Subcutaneous abdominal adipose tissue (tissue), 5 donors: ENCODE measurements around the gene THEM5.

Experiments
- H3K27ac ChIP-seq: one replicate; pipeline ENCODE4 v1.7.0; 2013; ENCODE audit warnings: low read depth, mild to moderate bottlenecking, inconsistent platforms, low read length, moderate library complexity
- H3K27me3 ChIP-seq, 5 donors: one replicate each; pipeline ENCODE4 v1.7.0; 2013; ENCODE audit warnings: low read length in 5 of 5, inconsistent platforms in 1 of 5; ENCODE audit not compliant: control insufficient read depth in 5 of 5, insufficient read depth in 4 of 5
- H3K36me3 ChIP-seq, 5 donors: one replicate each; pipeline ENCODE4 v1.7.0; 2013; ENCODE audit warnings: low read length in 5 of 5; ENCODE audit not compliant: control insufficient read depth in 5 of 5, insufficient read depth in 5 of 5
- H3K4me1 ChIP-seq, 5 donors: one replicate each; pipeline ENCODE4 v1.7.0; 2013; ENCODE audit warnings: low read length in 5 of 5, mild to moderate bottlenecking in 3 of 5, moderate library complexity in 1 of 5; ENCODE audit not compliant: control insufficient read depth in 5 of 5, insufficient read depth in 5 of 5
- H3K4me3 ChIP-seq, 5 donors: one replicate each; pipeline ENCODE4 v1.7.0; 2013; ENCODE audit warnings: low read length in 5 of 5, low read depth in 1 of 5
- H3K9ac ChIP-seq, 5 donors: one replicate each; pipeline ENCODE4 v1.7.0; 2013; ENCODE audit warnings: low read length in 5 of 5, mild to moderate bottlenecking in 4 of 5, moderate library complexity in 3 of 5
- H3K9me3 ChIP-seq, 5 donors: one replicate each; pipeline ENCODE4 v1.7.0; 2013; ENCODE audit warnings: low read length in 5 of 5; ENCODE audit not compliant: control insufficient read depth in 5 of 5
- donor health status: healthy.
- donor health status: healthy.
- donor health status: healthy.
- donor health status: healthy.
- donor health status: healthy.

THEM5 gene

DNA sequence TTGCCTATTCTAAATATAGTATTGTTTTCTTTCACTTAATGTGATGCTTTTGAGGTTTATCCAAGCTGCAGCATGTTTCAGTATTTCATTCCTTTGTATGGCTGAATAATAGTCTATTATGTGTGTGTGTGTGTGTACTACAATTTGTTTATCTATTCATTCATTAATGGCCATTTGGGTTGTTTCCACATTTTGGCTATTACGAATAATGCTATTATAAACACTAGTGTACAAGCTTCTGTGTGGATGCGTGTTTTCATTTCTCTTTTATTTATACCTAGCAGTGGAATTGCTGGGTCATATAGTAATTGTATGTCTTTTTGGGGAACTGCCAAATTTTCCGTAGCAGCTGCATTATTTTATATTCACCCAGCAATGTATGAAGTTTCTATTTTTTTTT, 15.0 kb upstream of the THEM5 start:
- H3K9me3 ChIP-seq, result no peaks in the 10 kb centered on the region
- no peaks in the 10 kb centered on the region for H3K27me3 ChIP-seq
- no peak overlapping the region for H3K9ac ChIP-seq
- H3K4me1 ChIP-seq, result peaks cover 0 to 27% (median 22%) of the 10 kb centered on the region in 5 donors
- no peak overlapping the region for H3K4me3 ChIP-seq
- peaks cover 0 to 6% (median under 1%) of the 10 kb centered on the region in 5 donors for H3K36me3 ChIP-seq
- H3K27ac ChIP-seq, result no peak overlapping the region

DNA sequence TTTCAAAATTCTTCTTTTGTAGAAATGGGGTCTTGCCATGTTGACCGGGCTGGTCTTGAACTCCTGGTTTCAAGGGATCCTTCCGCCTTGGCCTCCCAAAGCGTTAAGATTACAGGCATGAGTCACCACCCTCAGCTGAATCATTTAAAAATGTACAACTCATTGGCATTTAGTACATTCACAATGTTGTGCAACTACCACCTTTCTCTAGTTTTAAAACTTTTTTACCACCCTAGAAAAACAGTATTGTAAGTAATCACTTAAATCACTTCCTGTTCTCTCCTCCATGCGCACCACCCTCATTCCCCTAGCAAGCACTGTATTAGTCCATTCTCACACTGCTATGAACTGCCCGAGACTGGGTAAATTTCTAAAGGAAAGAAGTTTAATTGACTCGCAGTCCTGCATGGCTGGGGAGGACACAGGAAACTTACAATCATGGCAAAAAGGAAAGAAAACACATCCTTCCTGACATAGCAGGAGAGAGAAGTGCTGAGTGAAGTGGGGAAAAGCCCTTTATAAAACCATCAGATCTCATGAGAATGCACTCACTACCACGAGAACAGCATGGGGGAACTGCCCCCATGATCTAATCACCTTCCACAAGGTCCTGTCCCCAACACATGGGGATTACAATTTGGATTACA, 14.4 kb upstream of the THEM5 start:
- Histone ChIP-seq H3K27me3 (no peaks in the 10 kb centered on the region), H3K9me3 (no peaks in the 10 kb centered on the region), H3K27ac (no peak overlapping the region), H3K36me3 (peaks cover 0 to 2% (median 0%) of the 10 kb centered on the region in 5 donors), H3K4me3 (no peak overlapping the region), H3K4me1 (peaks cover 0 to 27% (median 22%) of the 10 kb centered on the region in 5 donors), H3K9ac (no peak overlapping the region)

DNA sequence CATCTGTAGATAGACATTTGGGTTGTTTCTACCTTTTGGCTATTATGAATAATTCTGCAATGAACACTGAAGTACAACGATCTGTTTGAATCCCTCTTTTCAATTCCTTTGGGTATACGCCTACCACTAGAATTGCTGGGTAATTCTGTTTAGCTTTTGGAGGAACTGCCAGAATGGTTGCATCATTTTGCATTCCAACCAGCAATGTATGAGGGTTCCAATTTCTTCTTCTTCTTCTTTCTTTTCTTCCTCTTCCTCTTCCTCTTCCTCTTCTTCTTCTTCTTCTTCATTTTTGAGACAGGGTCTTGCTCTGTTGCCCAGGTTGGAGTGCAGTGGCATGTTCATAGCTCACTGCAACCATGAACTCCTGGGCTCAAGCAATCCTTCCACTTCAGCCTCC, 13.8 kb upstream of the THEM5 start:
- Histone ChIP-seq H3K4me3 (no peak overlapping the region), H3K9ac (no peak overlapping the region), H3K27ac (no peak overlapping the region), H3K9me3 (no peaks in the 10 kb centered on the region), H3K27me3 (no peaks in the 10 kb centered on the region), H3K36me3 (no peaks in the 10 kb centered on the region), H3K4me1 (peaks cover 0 to 30% (median 22%) of the 10 kb centered on the region in 5 donors)

DNA sequence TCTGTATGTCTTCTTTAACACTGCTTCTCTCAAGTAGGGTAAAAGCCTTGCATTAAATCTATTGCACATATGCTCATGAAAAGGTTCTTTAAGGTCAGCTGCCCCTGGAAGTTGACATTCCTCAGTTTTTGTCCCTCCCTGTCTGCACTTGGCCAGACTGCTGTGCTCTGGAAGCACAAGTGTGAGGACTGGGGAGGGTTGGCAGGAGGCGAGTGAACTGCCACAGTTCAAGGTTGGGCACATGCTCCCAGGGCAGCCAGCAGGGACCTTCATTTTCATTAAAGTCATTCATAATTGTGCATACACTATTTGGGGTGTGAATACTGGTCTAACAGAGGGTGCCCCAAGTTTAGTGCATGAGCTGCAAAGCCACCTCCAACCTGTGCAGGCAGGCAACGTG, 10.9 kb upstream of the THEM5 start:
- H3K36me3 ChIP-seq, result no peaks in the 10 kb centered on the region
- H3K4me1 ChIP-seq, result peaks cover 0 to 30% (median 22%) of the 10 kb centered on the region in 5 donors
- no peak overlapping the region for H3K4me3 ChIP-seq
- no peaks in the 10 kb centered on the region for H3K27me3 ChIP-seq
- no peaks in the 10 kb centered on the region for H3K9me3 ChIP-seq
- no peak overlapping the region for H3K27ac ChIP-seq
- H3K9ac ChIP-seq, result no peak overlapping the region

DNA sequence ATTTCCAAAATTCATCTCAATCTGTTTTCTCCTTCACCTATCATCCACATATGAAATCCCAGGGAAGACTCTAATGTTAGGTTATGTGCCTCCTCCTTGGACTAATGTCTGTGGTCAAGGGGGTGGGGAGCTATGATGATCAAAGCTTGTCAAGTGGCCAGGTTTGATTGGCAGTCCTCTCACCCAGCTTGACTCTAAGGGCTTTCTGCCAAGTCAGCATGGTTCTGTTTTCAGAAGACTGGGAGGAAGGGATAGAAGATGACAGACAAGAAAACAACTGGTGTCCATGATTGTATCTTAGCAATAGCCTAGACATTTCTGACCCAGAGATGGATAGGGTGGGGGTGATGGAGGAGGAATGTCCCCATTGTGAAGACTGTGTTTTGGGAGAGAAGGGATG, 9.1 kb upstream of the THEM5 start:
- Histone ChIP-seq H3K27ac (no peak overlapping the region), H3K9ac (no peak overlapping the region), H3K9me3 (no peaks in the 10 kb centered on the region), H3K36me3 (no peaks in the 10 kb centered on the region), H3K27me3 (no peaks in the 10 kb centered on the region), H3K4me1 (peaks cover 0 to 33% (median 15%) of the 10 kb centered on the region in 5 donors), H3K4me3 (no peak overlapping the region)

DNA sequence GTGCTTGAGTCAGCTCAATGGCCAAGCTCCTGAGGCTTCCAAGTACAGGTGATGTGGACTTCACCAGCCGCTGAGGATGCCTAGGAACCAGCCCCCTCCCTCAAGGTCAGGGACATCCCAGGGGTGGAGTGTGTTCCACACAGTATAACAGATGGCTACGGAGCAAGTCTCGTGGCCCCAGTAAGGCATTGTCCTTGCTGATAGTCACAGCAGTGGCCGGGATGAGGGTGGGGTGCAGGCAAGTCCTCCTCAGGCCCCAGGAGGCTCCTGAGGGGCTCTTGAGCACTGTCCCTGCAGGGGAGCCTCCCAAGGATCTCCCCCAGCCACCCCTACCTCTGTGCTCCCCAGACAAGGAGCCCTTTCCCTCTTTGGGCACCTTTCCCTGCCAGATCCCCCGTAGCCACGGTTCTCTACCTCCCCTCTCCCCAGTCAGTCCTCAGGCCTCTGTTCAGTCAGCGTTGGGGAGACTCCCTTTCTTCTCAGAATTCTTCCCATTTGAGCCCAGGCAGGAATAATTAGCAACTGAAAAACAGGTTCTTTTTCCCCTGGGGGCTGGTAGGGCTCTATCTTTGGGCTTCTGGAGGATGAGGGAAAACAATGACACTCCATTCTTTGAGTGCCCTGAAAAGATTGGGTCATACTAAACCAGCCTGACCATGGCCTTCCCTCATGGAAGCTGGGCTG, 7.1 kb upstream of the THEM5 start:
- Histone ChIP-seq H3K36me3 (no peaks in the 10 kb centered on the region), H3K4me3 (no peak overlapping the region), H3K9ac (no peak overlapping the region), H3K27ac (no peak overlapping the region), H3K9me3 (no peaks in the 10 kb centered on the region), H3K4me1 (peaks cover 3 to 29% (median 9%) of the 10 kb centered on the region in 5 donors), H3K27me3 (no peaks in the 10 kb centered on the region)

DNA sequence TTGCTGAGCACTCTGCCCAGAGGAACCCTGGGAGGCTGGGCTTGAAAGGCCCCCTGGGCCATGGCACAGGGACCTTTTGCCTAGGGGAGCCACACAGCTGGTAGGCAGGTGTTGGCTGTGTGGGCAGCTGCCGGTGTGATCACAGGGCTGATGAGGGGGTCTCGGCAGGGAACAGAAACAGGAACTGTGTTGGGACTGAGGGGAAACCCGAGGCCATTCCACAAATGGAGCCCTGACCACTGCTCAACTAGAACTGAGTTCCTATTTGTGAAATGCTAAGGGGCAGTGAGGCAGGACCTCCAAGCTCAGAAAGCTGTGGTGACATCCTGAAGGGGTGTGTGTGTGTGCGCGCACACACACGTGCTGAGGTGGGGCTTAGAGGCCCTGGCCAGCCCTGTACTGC, 6.4 kb upstream of the THEM5 start:
- H3K27me3 ChIP-seq, result no peaks in the 10 kb centered on the region
- H3K4me1 ChIP-seq, result peaks cover 3 to 33% (median 15%) of the 10 kb centered on the region in 5 donors
- H3K4me3 ChIP-seq, result no peak overlapping the region
- no peaks in the 10 kb centered on the region for H3K36me3 ChIP-seq
- H3K27ac ChIP-seq, result no peak overlapping the region
- no peak overlapping the region for H3K9ac ChIP-seq
- H3K9me3 ChIP-seq, result no peaks in the 10 kb centered on the region

DNA sequence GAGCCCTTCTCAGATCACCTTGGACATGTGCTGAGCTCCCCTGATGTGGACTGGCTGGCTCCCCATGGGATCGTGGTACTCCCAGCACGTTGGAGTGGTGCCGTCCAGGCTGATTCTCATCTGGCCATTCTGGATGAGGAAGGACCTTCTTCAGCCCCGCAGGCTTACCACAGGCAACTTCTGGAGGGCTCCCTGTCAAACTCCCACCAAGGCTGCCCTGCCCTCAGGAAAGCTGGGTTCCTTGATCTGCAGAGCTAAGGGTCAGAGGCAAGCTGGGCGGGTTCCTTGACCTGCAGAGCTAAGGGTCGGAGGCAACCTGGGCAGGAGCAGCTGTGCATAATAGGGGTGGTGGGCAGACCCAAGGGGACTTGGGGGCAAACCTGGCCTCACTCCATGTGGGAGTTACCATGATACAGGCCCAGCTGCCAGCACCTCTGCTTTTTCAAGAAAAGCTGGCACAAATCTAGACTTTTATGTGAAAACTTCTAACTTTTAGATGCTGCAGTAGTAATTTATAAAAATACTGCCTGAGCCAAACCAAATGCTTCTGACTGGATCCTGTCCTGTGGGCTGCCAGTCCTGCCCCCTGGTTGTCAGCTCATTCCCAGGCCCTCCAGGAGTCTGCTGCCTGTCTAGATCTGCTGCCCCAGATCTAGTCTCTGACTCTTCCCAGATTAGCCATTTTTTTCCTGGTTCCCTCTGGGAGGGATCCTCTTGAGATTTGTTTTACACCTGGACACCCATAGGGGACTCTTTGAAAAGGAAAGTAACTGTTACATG, 5.6 kb upstream of the THEM5 start:
- no peak overlapping the region for H3K4me3 ChIP-seq
- H3K36me3 ChIP-seq, result no peaks in the 10 kb centered on the region
- no peak overlapping the region for H3K9ac ChIP-seq
- H3K27me3 ChIP-seq, result no peaks in the 10 kb centered on the region
- no peaks in the 10 kb centered on the region for H3K9me3 ChIP-seq
- no peak overlapping the region for H3K27ac ChIP-seq
- peaks cover 3 to 25% (median 8%) of the 10 kb centered on the region in 5 donors for H3K4me1 ChIP-seq

DNA sequence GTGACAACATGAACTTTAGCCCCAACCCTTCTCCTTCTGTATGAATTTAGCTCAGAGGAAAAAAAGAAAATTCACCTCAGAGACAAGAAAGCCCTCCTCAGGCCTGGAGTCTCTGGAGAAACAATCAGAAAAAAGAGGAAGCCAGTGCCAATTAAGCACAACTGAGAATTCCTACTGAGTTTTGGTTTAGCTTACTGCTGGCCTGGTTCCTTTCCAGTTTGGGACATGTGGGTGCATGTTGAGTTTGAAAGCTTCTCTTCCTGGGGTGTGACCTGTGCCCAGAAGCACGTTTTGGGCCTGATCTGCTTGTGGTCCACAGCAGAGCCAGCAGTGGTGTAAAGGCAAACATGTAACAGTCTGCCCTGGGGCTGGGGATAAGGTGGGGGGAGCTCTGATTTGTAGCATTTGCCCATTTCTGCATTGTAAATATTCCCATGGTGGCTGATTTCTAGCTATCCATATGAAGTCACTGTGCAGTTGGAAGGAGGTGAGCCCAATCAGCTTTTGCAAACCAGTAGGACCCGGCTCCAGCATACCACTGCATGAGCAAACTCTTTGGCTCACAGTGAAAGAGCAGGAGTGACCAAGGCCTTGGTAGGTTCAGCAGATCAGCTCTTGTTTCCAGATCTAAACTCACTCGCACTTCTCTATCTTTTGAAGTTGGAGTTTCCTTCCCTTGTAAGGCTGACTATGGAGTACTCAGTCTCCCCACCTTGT, 4.7 kb upstream of the THEM5 start:
- no peaks in the 10 kb centered on the region for H3K27me3 ChIP-seq
- H3K4me3 ChIP-seq, result no peak overlapping the region
- H3K9ac ChIP-seq, result no peak overlapping the region
- H3K4me1 ChIP-seq, result peaks cover 3 to 23% (median 8%) of the 10 kb centered on the region in 5 donors
- H3K36me3 ChIP-seq, result no peaks in the 10 kb centered on the region
- H3K27ac ChIP-seq, result no peak overlapping the region
- no peaks in the 10 kb centered on the region for H3K9me3 ChIP-seq
